Panc1 (cell line): ENCODE data around the gene CCDC12. TPM values are rescaled to one million over a fixed set of nuclear protein-coding genes. Genes with fewer than 3 reads are reported as not detected.

Experiments
- ATAC-seq: fragments of 200-7000 bp; cut with Tn5 transposase; 2 replicates; pipeline ENCODE4 v1.9.1; 2020; ENCODE audit warnings: mild to moderate bottlenecking, moderate library complexity
- BruUV-seq: library from RNA; stranded (reverse); fragments of 400-500 nt; replicated peaks from 2 replicates; lab custom pipeline; 2021; lab: Mats Ljungman, UMichigan
- CTCF ChIA-PET: fragments of 300-600 bp; sonication (Branson Sonifier 250); formaldehyde crosslinking; loops from one replicate; lab custom pipeline; 2022; ENCODE audit warnings: antibody characterized with exemption; lab: Charles Lee
- POLR2A ChIA-PET: fragments of 300-600 bp; sonication (Branson Sonifier 250); formaldehyde crosslinking; loops from one replicate; lab custom pipeline; 2022; ENCODE audit warnings: antibody characterized with exemption; lab: Charles Lee
- DNase-seq: peaks from one replicate; pipeline ENCODE4 v3.0.0-alpha.2; 2010; ENCODE audit warnings: low read depth, low spot score
- H3K27ac ChIP-seq: 2 replicates; pipeline ENCODE4 v1.5.1; 2011; ENCODE audit warnings: mild to moderate bottlenecking, low read length, inconsistent platforms
- H3K27me3 ChIP-seq: fragments of 200-500 bp; sonication (Bioruptor generic); 2 replicates; pipeline ENCODE4 v1.6.0; 2014; ENCODE audit warnings: low read length, inconsistent platforms; ENCODE audit not compliant: control insufficient read depth, insufficient read depth
- H3K36me3 ChIP-seq: fragments of 200-500 bp; sonication (Bioruptor generic); 2 replicates; pipeline ENCODE4 v1.5.1; 2014; ENCODE audit warnings: inconsistent platforms, mild to moderate bottlenecking, low read length, moderate library complexity; ENCODE audit not compliant: control insufficient read depth, insufficient read depth
- H3K4me1 ChIP-seq: 2 replicates; pipeline ENCODE4 v1.5.1; 2011; ENCODE audit warnings: inconsistent platforms, mild to moderate bottlenecking, low read length, moderate library complexity; ENCODE audit not compliant: control insufficient read depth, insufficient read depth
- H3K4me3 ChIP-seq, 2 experiments: 2 replicates each; pipeline ENCODE4 v1.5.1; 2011 to 2012; ENCODE audit warnings: low read depth in 2 of 2, low read length in 2 of 2, mild to moderate bottlenecking in 2 of 2, inconsistent platforms in 1 of 2, moderate library complexity in 1 of 2
- H3K9me3 ChIP-seq: fragments of 200-500 bp; sonication (Bioruptor generic); 2 replicates; pipeline ENCODE4 v1.5.1; 2014; ENCODE audit warnings: low read depth, mild to moderate bottlenecking, inconsistent platforms, low read length, moderate library complexity; ENCODE audit not compliant: control insufficient read depth, insufficient read depth
- CTCF ChIP-seq: fragments of 450-650 bp; IDR thresholded peaks from 2 replicates; pipeline ENCODE4 v1.5.1; 2017; ENCODE audit warnings: mild to moderate bottlenecking
- POLR2AphosphoS5 ChIP-seq: IDR thresholded peaks from 2 replicates; pipeline ENCODE4 v1.6.1; 2012; ENCODE audit warnings: mild to moderate bottlenecking, low read depth, low read length, moderate library complexity
- REST ChIP-seq, 2 experiments: IDR thresholded peaks; 2 replicates each; pipeline ENCODE4 v1.6.1; 2011 to 2012; ENCODE audit warnings: low read depth in 2 of 2, control low read depth in 1 of 2, low read length in 1 of 2, mild to moderate bottlenecking in 1 of 2, moderate library complexity in 1 of 2; ENCODE audit not compliant: insufficient read depth in 1 of 2
- SIN3A ChIP-seq: IDR thresholded peaks from 2 replicates; pipeline ENCODE4 v1.6.1; 2012; ENCODE audit warnings: low read depth, mild to moderate bottlenecking, low read length, moderate library complexity, borderline replicate concordance; ENCODE audit not compliant: insufficient read depth
- TCF7L2 ChIP-seq: IDR thresholded peaks from 2 replicates; pipeline ENCODE4 v1.6.1; 2011; ENCODE audit warnings: mild to moderate bottlenecking, low read depth, low read length, inconsistent platforms
- in situ Hi-C: cut with HindIII; loops from 2 replicates; pipeline ENCODE4 v1.10.0; 2016; ENCODE audit warnings: low sequenced_read_pairs, low pct_unique_long_range_greater_than_20kb
- intact Hi-C: fragments of 100-400 bp; cut with micrococcal nuclease; formaldehyde crosslinking; loops from one replicate; pipeline ENCODE4 v1.10.0; 2022; ENCODE audit not compliant: unreplicated experiment
- total RNA-seq: library from RNA; stranded (reverse); gene quantifications from one replicate; pipeline ENCODE4 v1.2.1, GENCODE V29; 2021; ENCODE audit not compliant: unreplicated experiment

CCDC12 gene
- total RNA-seq, 1 experiment from 2014 or later, result 35.5 TPM

- H3K36me3 ChIP-seq, result peaks cover 2% of the 10 kb centered on the region; the same call in 1 of the 2 replicates
- H3K4me3 ChIP-seq, result no peak overlapping the region
- no peaks in the 10 kb centered on the region for H3K9me3 ChIP-seq
- no peaks in the 10 kb centered on the region for H3K4me1 ChIP-seq
- no TSS peak for BruUV-seq
- ATAC-seq (no peak), DNase-seq (no peak)
- no peak overlapping the region for H3K27ac ChIP-seq
- no peaks in the 10 kb centered on the region for H3K27me3 ChIP-seq
- in situ Hi-C loops, result no loop called here
- TF ChIP-seq TCF7L2 (no peak), SIN3A (no peak), POLR2AphosphoS5 (no peak), REST (IDR thresholded peaks at IDR 0.05; ENCODE audit: insufficient read depth in 1 of 2, low read depth in 2 of 2, low read length in 1 of 2) (no peak)
- CTCF ChIA-PET, result no interaction called here
- intact Hi-C loops, result no loop called here
- POLR2A ChIA-PET, result no interaction called here
These were observed 36.0 kb upstream of the CCDC12 start for GRCh38 chr3:47012342-47013230.

GRCh38 chr3:47011371-47011770 is 34.8 kb upstream of the CCDC12 start:
- BruUV-seq, result no TSS peak
- H3K4me3 ChIP-seq, result no peak overlapping the region
- ATAC-seq, result no peak
- no peak for DNase-seq
- no peaks in the 10 kb centered on the region for H3K27me3 ChIP-seq
- intact Hi-C loops (no loop called here), in situ Hi-C loops (no loop called here)
- TF ChIP-seq SIN3A, result no peak
- no peaks in the 10 kb centered on the region for H3K9me3 ChIP-seq
- no peaks in the 10 kb centered on the region for H3K4me1 ChIP-seq
- ChIA-PET CTCF (no interaction called here), POLR2A (no interaction called here)
- no peaks in the 10 kb centered on the region; the same call in 1 of the 2 replicates for H3K36me3 ChIP-seq
- no peak overlapping the region for H3K27ac ChIP-seq

GRCh38 chr3:47010910-47011309 is 34.4 kb upstream of the CCDC12 start:
- no peak for TF ChIP-seq CTCF
- no peak for TF ChIP-seq SIN3A
- POLR2A ChIA-PET, result no interaction called here
- Histone ChIP-seq H3K4me3 (no peak overlapping the region), H3K27me3 (no peaks in the 10 kb centered on the region), H3K4me1 (no peaks in the 10 kb centered on the region), H3K36me3 (0 out of 2 replicates have a peak, but pooled peaks cover 2% of the 10 kb centered on the region), H3K27ac (no peak overlapping the region), H3K9me3 (no peaks in the 10 kb centered on the region)
- no TSS peak for BruUV-seq
- DNase-seq (no peak), ATAC-seq (no peak)
- in situ Hi-C loops, result no loop called here
- intact Hi-C loops, result no loop called here
- CTCF ChIA-PET, result no interaction called here
